ENCODE measurements around the gene CD300H.

DNA sequence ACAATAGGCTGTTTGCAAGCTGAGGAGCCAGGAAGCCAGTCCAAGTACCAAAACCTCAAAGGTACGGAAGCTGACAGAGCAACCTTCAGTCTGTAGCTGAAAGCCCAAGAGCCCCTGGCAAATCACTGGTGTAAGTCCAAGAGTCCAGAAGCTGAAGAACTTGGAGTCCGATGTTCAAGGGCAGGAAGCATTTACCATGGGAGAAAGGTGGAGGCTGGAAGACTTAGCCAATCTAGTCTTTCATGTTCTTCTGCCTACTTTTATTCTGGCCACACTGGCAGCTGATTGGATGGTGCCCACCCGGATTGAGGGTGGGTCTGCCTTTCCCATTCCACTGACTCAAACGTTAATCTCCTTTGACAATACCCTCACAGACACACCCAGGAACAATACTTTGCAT is 51.4 kb downstream of the CD300H start:
- TF ChIP-seq POLR2A (IDR thresholded peaks at IDR 0.05; ENCODE audit: borderline replicate concordance, extremely low read depth, insufficient read depth, insufficient read length) (no peak), POLR2AphosphoS5 (IDR thresholded peaks at IDR 0.05; ENCODE audit: low read depth, low read length) (no peak), EZH2phosphoT487 (IDR thresholded peaks at IDR 0.05; ENCODE audit: borderline replicate concordance) (no peak), SP1 (IDR thresholded peaks at IDR 0.05; ENCODE audit: low read depth) (no peak), FOSL1 (IDR thresholded peaks at IDR 0.05; ENCODE audit: low read depth) (no peak), SRF (IDR thresholded peaks at IDR 0.05; ENCODE audit: low read depth) (no peak), SIN3A (IDR thresholded peaks at IDR 0.05; ENCODE audit: low read depth) (no peak), EZH2 (IDR thresholded peaks at IDR 0.05) (no peak), ZFX (IDR thresholded peaks at IDR 0.05) (no peak), RAD21 (IDR thresholded peaks at IDR 0.05; ENCODE audit: low read depth) (no peak)
- TF ChIP-seq, protein P1, sequence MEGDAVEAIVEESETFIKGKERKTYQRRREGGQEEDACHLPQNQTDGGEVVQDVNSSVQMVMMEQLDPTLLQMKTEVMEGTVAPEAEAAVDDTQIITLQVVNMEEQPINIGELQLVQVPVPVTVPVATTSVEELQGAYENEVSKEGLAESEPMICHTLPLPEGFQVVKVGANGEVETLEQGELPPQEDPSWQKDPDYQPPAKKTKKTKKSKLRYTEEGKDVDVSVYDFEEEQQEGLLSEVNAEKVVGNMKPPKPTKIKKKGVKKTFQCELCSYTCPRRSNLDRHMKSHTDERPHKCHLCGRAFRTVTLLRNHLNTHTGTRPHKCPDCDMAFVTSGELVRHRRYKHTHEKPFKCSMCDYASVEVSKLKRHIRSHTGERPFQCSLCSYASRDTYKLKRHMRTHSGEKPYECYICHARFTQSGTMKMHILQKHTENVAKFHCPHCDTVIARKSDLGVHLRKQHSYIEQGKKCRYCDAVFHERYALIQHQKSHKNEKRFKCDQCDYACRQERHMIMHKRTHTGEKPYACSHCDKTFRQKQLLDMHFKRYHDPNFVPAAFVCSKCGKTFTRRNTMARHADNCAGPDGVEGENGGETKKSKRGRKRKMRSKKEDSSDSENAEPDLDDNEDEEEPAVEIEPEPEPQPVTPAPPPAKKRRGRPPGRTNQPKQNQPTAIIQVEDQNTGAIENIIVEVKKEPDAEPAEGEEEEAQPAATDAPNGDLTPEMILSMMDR (IDR thresholded peaks at IDR 0.05 in 2 of 3, conservative IDR thresholded peaks at IDR 0.05 in 1 of 3; ENCODE audit: borderline replicate concordance in 1 of 3, insufficient read depth in 1 of 3, low read depth in 2 of 3, low read length in 2 of 3): no peak
- TF ChIP-seq, protein P2, sequence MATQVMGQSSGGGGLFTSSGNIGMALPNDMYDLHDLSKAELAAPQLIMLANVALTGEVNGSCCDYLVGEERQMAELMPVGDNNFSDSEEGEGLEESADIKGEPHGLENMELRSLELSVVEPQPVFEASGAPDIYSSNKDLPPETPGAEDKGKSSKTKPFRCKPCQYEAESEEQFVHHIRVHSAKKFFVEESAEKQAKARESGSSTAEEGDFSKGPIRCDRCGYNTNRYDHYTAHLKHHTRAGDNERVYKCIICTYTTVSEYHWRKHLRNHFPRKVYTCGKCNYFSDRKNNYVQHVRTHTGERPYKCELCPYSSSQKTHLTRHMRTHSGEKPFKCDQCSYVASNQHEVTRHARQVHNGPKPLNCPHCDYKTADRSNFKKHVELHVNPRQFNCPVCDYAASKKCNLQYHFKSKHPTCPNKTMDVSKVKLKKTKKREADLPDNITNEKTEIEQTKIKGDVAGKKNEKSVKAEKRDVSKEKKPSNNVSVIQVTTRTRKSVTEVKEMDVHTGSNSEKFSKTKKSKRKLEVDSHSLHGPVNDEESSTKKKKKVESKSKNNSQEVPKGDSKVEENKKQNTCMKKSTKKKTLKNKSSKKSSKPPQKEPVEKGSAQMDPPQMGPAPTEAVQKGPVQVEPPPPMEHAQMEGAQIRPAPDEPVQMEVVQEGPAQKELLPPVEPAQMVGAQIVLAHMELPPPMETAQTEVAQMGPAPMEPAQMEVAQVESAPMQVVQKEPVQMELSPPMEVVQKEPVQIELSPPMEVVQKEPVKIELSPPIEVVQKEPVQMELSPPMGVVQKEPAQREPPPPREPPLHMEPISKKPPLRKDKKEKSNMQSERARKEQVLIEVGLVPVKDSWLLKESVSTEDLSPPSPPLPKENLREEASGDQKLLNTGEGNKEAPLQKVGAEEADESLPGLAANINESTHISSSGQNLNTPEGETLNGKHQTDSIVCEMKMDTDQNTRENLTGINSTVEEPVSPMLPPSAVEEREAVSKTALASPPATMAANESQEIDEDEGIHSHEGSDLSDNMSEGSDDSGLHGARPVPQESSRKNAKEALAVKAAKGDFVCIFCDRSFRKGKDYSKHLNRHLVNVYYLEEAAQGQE (IDR thresholded peaks at IDR 0.05; ENCODE audit: low read depth): no peak

Measured in HCT116 (cell line).